ENCODE results near the gene PIH1D1.

Gene PIH1D1

DNA sequence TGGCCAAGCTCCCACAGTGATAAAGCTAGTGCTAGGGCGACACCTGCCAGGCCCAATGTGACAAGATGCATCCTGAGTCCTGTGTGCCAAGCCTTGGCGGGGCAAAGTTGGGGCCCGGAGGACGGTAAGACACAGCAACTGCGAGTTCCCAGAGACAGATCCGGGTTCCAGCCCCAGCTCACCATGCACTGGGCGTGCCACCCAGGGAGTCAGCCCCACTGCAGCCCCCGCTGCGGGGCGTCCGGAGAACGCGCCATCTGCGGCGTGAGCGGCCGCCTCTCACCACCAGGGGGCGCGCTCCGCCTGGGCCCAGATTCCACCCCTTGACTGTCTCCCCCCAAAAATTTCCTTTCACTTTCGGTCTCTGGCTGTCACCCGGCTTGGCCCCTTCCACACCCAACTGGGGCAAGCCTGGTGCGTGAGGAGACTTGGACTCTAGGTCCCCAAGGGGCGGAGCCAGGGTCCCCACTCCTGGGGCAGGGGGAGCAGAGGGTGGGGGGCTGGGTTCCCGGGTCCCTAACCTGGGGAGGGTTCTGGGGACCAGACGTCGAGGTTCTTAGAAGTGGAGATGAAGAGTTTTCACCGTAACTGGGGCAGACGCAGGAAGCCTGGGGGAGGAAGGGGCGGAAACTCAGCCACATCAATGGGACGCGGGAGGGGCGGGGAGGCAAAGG lies 22.4 kb upstream of the PIH1D1 start, which contains the start of gene FLT3LG (continued):
- no peak for TF ChIP-seq ZNF558 (tag by site-specific recombination; IDR thresholded peaks at IDR 0.05)
- TF ChIP-seq PRDM1 (tag by site-specific recombination; IDR thresholded peaks at IDR 0.05): peak; percentile 77
- no peak for TF ChIP-seq ZNF223 (tag by site-specific recombination; IDR thresholded peaks at IDR 0.05)
- TF ChIP-seq KLF1 (tag by site-specific recombination; IDR thresholded peaks at IDR 0.05): peak; percentile 78
- no peak for TF ChIP-seq ZNF426 (tag by site-specific recombination; IDR thresholded peaks at IDR 0.05)
- TF ChIP-seq, protein P1, sequence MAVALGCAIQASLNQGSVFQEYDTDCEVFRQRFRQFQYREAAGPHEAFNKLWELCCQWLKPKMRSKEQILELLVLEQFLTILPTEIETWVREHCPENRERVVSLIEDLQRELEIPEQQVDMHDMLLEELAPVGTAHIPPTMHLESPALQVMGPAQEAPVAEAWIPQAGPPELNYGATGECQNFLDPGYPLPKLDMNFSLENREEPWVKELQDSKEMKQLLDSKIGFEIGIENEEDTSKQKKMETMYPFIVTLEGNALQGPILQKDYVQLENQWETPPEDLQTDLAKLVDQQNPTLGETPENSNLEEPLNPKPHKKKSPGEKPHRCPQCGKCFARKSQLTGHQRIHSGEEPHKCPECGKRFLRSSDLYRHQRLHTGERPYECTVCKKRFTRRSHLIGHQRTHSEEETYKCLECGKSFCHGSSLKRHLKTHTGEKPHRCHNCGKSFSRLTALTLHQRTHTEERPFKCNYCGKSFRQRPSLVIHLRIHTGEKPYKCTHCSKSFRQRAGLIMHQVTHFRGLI (tag by site-specific recombination; IDR thresholded peaks at IDR 0.05): 0 out of 2 replicates have a peak, but pooled peaks have one; percentile 19
- TF ChIP-seq, protein P2, sequence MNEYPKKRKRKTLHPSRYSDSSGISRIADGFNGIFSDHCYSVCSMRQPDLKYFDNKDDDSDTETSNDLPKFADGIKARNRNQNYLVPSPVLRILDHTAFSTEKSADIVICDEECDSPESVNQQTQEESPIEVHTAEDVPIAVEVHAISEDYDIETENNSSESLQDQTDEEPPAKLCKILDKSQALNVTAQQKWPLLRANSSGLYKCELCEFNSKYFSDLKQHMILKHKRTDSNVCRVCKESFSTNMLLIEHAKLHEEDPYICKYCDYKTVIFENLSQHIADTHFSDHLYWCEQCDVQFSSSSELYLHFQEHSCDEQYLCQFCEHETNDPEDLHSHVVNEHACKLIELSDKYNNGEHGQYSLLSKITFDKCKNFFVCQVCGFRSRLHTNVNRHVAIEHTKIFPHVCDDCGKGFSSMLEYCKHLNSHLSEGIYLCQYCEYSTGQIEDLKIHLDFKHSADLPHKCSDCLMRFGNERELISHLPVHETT (tag by site-specific recombination; IDR thresholded peaks at IDR 0.05): no peak
- no peak for TF ChIP-seq ZNF138 (tag by site-specific recombination; IDR thresholded peaks at IDR 0.05; ENCODE audit: borderline replicate concordance)
- TF ChIP-seq ZSCAN23 (tag by site-specific recombination; IDR thresholded peaks at IDR 0.05): no peak
- TF ChIP-seq, protein P3, sequence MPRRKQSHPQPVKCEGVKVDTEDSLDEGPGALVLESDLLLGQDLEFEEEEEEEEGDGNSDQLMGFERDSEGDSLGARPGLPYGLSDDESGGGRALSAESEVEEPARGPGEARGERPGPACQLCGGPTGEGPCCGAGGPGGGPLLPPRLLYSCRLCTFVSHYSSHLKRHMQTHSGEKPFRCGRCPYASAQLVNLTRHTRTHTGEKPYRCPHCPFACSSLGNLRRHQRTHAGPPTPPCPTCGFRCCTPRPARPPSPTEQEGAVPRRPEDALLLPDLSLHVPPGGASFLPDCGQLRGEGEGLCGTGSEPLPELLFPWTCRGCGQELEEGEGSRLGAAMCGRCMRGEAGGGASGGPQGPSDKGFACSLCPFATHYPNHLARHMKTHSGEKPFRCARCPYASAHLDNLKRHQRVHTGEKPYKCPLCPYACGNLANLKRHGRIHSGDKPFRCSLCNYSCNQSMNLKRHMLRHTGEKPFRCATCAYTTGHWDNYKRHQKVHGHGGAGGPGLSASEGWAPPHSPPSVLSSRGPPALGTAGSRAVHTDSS (tag by site-specific recombination; IDR thresholded peaks at IDR 0.05): no peak
- TF ChIP-seq ZNF302 (tag by site-specific recombination; IDR thresholded peaks at IDR 0.05; ENCODE audit: low read depth): no peak
- TF ChIP-seq ZNF843 (tag by site-specific recombination; IDR thresholded peaks at IDR 0.05): 0 out of 2 replicates have a peak, but pooled peaks have one; percentile 12
- TF ChIP-seq ZSCAN16 (tag by site-specific recombination; IDR thresholded peaks at IDR 0.05): no peak
- TF ChIP-seq ZEB2 (tag by site-specific recombination; IDR thresholded peaks at IDR 0.05): no peak
- no peak for TF ChIP-seq SCRT1 (tag by site-specific recombination; IDR thresholded peaks at IDR 0.05; ENCODE audit: borderline replicate concordance)
- TF ChIP-seq ZNF48 (tag by site-specific recombination; IDR thresholded peaks at IDR 0.05): no peak
- TF ChIP-seq, protein P4, sequence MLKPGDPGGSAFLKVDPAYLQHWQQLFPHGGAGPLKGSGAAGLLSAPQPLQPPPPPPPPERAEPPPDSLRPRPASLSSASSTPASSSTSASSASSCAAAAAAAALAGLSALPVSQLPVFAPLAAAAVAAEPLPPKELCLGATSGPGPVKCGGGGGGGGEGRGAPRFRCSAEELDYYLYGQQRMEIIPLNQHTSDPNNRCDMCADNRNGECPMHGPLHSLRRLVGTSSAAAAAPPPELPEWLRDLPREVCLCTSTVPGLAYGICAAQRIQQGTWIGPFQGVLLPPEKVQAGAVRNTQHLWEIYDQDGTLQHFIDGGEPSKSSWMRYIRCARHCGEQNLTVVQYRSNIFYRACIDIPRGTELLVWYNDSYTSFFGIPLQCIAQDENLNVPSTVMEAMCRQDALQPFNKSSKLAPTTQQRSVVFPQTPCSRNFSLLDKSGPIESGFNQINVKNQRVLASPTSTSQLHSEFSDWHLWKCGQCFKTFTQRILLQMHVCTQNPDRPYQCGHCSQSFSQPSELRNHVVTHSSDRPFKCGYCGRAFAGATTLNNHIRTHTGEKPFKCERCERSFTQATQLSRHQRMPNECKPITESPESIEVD (tag by site-specific recombination; IDR thresholded peaks at IDR 0.05): no peak
- peak; percentile 53 for TF ChIP-seq BCL11B (tag by site-specific recombination; IDR thresholded peaks at IDR 0.05; ENCODE audit: low read depth)
- no peak for TF ChIP-seq HOXC10 (CRISPR knock-in tag; IDR thresholded peaks at IDR 0.05)
- no peak for TF ChIP-seq ZNF658 (tag by site-specific recombination; IDR thresholded peaks at IDR 0.05)
- 0 out of 2 replicates have a peak, but pooled peaks have one; percentile 36 for TF ChIP-seq WT1 (tag by site-specific recombination; IDR thresholded peaks at IDR 0.05)
- peak; percentile 69; the same call in 1 of the 2 replicates for TF ChIP-seq ZFP37 (tag by site-specific recombination; IDR thresholded peaks at IDR 0.05)
- no peak for TF ChIP-seq GFI1B (tag by site-specific recombination; IDR thresholded peaks at IDR 0.05)
- no peak for TF ChIP-seq ZNF214 (tag by site-specific recombination; IDR thresholded peaks at IDR 0.05; ENCODE audit: borderline replicate concordance)
- no peak for TF ChIP-seq SCRT2 (tag by site-specific recombination; IDR thresholded peaks at IDR 0.05)
- TF ChIP-seq ZSCAN30 (tag by site-specific recombination; IDR thresholded peaks at IDR 0.05): peak; percentile 78
- no peak for TF ChIP-seq ZNF341 (tag by site-specific recombination; IDR thresholded peaks at IDR 0.05; ENCODE audit: low read depth)
- 0 out of 2 replicates have a peak, but pooled peaks have one; percentile 29 for TF ChIP-seq ZNF610 (tag by site-specific recombination; IDR thresholded peaks at IDR 0.05; ENCODE audit: borderline replicate concordance)
- peak; percentile 83 for TF ChIP-seq ZBTB48 (tag by site-specific recombination; IDR thresholded peaks at IDR 0.05)
